NCI-H748 (cell line): Measurements from ENCODE around the gene IGSF21.
"Not testable (repeated sequence)": the region's sequence is repeated elsewhere in the genome, so short reads cannot be mapped to it uniquely, and the experiment has no call there.

ENCODE experiments used
- DNase-seq: peaks from one replicate; lab custom pipeline; 2025; ENCODE audit not compliant: unreplicated experiment; lab: John Stamatoyannopoulos, UW

IGSF21 gene

DNA sequence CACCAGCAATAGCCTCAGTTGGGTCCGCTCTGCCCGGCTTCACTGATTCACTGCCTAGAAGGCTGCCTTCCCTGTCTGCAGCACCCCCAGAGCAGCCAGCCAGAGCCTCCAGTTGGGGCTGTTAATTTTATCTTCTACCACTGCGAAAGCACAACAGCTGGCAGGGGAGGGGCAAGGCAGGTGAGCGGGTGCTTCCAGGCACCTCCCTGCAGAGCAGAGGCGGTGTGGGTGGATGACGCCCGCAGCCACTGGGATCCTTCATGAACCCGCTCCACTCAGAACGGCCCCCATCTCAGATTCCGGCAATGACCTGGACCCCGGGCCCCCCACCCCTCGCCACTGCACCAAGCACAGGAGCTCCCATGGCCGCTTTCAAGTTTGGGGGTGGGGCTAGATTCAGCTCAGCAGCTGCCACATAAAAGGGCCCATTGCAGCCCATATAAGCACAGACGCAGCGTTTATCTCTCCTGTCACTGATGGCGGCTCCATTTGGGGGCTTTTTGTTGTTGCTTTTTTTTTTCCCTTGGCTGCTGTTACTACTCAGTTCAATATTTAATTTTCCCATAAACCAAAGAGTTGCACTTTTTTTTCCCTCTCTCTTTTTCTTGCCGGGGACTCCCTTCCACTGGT is 245.2 kb downstream of the IGSF21 start:
- peak; percentile 39 for DNase-seq

DNA sequence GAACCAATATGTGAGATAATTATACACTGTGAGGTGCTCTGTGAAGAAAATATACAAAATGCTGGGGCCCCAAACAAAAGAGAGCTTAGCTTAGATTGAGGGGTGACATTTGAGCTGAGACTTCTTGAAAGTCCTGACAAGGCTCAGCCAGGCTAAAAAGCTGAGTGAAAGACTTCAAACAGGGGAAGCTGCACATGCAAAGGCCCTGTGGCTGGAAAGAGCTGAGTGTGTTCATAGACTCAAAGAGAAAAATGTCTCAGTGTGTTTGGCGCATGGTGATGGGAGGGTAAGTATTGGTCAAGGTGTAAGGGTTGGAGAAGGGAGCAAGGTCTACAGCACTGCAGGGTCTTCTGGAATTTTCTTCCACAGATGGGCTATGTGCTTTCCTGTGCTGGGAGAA is 245.9 kb downstream of the IGSF21 start:
- DNase-seq = no peak

DNA sequence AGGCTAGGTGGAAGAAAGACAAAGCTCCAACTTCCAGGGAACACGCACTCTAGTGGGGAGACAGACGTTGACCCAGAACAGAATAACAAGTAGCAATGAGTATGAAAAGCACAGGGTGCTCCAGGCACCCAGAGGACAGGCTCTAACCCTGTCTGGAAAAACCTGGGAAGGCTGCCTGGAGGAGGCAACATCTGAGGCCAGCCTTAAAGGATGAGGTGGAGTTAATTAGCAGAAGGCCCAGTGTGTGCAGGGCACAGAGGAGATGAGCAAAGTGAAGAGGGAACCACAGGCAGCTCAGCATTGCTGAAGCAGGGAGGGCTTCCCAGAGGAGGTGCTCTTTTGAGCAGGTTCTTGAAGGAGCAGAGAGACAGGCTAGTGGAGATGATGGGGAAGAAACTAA is 246.4 kb downstream of the IGSF21 start:
- DNase-seq = no peak

DNA sequence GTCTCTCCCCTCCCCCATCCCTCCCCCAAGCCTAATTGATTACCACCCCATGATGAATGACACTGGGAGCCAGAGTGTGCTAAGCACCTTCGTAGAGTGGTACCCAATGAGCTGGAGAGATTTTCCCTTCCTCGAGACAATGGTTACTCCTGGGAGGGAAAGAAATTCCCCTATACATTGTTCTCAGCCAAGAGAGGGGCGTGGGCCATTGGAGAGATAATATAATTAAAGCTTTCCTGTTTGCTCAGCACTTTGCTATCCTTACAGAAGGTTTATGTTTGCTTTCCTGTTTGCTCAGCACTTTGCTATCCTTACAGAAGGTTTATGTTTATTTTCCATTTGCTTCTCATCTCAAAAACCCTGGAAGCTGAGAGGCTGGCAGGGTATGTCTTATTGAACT is 247.0 kb downstream of the IGSF21 start:
- DNase-seq = peak; percentile 88

DNA sequence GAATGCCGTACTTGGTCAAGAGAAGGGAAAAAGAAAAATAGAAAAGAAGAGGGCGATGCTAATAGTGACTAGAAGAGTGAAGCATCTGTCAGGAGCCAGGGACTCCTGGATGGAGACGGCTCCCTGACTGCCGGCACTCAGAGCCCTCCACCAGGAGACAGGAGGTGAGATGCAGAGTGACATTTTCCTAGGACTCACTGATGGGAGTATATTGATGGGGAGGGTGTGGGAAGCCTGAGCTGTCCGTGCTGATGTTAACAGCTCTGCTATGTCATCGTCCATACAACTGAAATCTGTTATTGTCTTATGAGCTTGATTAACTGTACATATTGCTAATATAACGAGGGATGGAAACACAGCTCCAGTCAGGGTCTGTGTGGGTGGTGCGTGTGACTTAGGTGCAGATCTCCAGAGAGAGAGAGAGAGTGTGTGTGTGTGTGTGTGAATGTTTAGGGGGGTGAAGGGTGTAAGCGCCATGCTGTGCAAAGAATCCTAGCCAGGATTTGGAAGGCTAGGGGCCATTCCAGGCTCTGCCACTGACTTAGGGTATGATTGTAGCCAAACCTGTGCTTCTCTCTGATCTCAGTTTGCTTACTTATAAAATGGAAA is 250.1 kb downstream of the IGSF21 start:
- DNase-seq = no peak

DNA sequence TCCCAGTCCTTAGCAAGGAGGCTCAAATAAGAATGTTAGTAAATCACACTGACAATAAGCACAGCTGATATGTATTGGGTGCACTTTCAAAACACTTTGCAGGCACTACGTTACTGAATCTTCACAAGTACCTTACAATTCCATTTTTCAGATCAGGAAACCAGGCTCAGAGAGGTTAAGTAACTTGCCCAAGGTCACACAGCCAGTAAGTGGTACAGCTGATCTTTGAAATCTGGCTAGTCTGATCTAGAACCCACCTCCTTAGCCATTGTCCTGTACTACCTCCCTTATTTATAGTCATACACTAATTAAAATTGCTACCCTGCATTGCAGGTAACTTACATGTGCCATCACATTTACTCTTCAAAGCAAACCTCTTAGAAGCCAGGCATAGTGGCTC is 251.0 kb downstream of the IGSF21 start:
- no peak for DNase-seq

DNA sequence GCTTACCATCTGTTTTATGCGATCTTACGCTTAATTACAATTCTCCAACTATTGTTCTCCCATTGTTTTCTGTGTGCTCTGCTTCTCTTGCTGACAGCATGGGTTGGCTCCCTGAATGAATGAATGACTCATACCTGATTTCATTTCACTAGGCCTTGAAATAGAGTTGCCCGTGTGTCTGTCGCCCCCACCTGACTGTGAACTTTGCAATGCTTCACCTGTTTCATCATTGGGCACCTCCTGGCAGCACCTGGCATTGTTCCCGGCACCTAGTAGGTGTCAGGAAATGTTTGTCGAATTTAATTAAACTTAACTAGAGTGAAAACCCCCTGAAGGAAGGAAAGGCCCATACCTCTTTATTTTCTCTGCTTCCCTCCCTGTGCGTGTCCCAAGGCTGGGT is 252.7 kb downstream of the IGSF21 start:
- DNase-seq = no peak

DNA sequence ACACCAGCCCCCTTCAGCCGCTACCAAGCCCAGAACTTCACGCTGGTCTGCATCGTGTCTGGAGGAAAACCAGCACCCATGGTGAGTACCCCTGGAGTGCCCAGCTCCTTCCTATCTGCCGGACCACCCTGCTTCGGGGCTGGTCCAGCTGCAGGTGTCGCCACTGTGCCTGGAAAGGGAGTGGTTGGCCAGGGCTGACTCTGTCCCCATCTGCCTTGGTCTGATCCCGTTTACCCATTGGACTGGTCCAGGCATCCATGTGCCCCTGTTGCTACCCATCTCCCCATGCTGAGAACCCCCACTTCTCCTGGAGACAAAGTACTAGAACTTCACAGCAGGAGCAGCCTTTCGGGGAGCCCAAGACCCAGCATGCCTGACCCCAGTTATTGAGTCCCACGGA is 254.6 kb downstream of the IGSF21 start:
- DNase-seq = no peak

DNA sequence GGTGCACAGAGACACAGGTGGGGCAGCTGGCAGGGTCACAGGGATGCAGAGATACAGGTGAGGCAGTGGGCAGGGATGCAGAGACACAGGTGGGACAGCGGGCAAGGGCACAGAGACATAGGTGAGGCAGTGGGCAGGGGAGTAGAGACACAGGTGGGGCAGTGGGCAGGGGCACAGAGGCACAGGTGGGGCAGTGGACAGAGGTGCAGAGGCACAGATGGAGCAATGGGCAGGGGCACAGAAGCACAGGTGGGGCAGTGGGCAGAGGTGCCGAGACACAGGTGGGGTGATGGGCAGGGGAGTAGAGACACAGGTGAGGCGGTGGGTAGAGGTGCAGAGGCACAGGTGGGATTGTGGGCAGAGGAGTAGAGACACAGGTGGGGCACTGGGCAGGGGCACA is 255.8 kb downstream of the IGSF21 start:
- no peak for DNase-seq

DNA sequence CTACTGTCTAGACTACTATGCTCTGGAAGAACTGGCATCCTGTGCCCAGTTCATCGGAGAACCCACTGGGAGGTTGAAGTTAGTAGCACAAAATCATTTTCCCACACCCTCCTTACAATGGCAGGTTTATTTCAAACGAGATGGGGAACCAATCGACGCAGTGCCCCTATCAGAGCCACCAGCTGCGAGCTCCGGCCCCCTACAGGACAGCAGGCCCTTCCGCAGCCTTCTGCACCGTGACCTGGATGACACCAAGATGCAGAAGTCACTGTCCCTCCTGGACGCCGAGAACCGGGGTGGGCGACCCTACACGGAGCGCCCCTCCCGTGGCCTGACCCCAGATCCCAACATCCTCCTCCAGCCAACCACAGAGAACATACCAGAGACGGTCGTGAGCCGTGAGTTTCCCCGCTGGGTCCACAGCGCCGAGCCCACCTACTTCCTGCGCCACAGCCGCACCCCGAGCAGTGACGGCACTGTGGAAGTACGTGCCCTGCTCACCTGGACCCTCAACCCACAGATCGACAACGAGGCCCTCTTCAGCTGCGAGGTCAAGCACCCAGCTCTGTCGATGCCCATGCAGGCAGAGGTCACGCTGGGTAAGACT is 257.6 kb downstream of the IGSF21 start:
- no peak for DNase-seq

DNA sequence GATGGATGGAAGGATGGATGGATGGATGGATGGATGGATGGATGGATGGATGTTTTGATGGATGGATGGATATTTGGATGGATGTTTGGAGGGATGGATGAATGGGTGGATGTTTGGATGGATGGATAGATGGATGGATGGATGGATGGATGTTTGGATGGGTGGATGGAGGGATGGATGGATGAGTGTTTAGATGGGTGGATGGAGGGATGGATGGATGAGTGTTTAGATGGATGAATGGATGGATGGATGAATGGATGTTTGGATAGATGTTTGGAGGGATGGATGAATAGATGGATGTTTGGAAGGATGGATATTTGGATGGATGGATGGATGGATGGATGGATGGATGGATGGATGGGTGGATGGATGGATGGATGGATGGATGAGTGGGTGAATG is 264.9 kb downstream of the IGSF21 start:
- DNase-seq = not testable (repeated sequence)

DNA sequence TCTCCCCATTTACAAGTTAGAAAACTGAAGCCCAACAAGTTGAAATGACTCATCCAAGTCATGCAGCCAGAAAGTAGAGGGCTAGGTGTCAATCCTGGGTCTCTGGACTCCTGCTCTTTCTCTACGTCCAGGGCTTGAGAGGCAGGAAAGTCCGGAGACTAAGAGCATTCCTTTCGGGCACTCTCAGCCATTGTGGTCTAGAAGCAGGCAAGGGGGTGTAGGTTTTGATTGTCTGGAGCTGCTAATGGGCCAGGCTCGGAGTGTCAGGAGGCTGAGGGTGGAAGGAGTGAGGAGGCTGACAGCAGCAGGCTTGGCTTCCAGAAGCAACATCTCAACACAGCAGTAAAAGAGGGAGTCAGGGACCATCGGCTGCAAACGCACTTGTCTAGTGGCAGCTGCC is 265.6 kb downstream of the IGSF21 start:
- DNase-seq = no peak

DNA sequence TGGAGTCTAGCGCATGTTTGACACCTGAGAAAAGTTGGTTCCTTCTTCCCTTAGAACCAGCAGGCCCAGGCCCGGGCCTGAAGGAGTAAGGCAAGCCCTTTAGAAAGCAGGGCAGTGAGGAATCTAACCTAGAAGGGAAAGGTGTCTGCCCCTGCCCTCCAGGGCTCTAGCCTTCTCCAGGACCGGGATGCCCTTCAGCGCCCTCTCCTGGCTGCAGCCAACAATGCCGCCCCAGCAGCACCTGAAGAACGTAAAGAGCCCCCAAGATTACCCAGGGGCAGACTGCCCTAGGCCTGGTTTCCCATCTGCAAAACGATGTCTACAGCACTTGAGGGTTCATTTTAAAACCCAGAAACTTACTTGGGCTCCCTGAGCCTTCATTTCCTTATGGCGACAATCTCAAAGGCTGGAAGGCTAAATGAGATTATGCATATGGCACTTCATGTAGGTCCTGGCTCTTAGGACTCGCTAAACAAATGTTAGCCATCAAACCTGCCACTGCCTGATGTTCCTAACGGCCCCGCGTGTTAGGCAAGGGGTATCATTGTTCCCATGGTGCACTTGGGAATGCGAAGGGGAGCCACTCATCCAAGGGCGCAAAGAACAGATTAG is 266.4 kb downstream of the IGSF21 start:
- peak; percentile 25 for DNase-seq

DNA sequence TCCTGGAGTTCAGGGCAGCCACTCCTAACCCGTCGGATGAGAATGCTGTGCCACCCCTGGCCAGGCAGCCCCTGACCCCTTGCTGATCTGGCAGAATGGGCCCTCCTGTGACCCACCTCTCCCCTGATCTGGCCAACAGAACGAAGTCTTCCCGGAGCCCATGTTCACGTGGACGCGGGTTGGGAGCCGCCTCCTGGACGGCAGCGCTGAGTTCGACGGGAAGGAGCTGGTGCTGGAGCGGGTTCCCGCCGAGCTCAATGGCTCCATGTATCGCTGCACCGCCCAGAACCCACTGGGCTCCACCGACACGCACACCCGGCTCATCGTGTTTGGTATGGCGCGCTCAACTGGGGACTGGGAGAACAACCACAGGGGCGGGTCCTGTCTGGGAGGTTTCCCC is 269.1 kb downstream of the IGSF21 start:
- DNase-seq = no peak

DNA sequence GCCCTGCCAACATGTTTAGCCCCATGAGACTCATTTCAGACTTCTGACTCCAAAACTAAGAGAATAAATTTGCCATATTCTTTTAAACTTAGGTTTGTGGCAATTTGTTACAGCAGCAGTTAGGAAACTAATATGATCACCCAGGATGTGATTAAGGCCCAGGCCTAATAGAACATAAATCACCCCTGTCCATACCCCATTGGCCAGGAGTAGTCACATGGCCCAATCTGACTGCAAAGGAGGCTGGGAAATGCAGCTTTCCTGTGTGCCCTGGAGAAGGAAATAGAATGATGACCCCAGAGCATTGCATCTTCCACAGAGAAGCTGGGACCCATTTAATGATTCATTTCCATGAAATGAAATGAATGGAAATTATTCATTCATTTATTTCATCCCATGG is 272.7 kb downstream of the IGSF21 start:
- DNase-seq = no peak

DNA sequence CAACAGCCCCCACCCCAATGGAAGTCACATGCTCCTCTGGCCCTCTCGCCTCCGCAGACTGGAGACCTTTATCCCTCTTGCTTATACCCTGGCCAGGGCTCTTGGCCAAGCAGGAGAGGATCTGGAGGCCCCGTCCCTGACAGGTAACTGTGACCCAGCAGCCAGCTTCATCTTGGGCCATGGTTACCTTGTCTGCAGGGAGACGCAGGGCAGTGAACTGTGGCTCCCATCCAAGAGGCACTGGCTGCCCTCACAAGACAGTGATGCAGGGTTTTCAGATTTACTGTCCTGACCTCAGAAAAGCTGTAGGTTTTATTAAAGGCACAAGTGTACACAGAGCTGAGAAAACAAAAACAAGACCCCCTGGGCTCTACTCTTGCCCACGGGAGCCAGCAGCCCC is 276.5 kb downstream of the IGSF21 start:
- no peak for DNase-seq

DNA sequence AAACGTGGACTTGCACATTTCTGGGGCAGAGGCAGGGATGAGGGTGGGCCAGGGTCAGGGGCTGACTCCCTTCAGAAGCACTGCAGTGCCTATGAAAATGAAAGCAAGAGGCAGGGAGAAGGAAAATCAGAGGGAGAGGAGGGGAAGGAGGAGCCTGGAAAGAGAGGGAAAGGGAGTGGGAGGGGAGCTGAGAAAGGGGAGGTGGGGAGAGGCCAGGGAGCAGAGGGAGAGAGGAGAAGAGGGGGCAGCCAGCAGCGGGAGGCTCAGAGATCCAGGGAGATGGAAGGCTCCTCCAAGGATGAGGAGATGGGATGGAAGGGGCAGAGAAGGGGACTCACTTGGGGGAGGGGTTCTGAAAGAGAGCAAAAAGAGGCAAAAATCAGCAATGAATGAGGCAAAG is 276.9 kb downstream of the IGSF21 start:
- DNase-seq = no peak

DNA sequence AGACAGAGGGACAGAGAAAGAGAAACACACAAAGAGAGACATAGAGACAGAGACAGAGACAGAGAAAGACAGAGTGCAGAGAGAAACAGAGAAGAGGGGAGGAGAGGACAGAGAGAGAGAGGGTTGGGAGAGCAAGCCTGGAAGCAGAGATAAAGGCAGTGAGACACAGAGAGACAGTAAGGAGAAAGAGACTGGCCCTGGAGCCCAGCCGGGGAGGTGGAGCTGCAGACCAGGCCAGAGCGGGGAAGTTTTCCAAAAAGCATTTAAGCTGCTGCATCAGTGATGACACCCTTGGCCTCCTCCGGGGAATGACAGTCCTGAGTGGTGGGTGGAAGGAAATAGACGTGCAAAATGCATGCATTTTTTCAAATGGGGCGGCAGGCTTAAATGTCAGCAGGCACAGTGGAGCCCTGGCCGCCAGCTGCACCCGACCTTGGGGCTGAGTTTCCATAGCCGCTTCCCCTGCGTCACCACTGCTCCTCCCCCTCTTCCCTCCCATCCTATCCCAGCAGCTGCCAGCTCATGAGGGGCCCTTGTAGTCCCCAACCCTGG is 277.7 kb downstream of the IGSF21 start:
- no peak for DNase-seq

DNA sequence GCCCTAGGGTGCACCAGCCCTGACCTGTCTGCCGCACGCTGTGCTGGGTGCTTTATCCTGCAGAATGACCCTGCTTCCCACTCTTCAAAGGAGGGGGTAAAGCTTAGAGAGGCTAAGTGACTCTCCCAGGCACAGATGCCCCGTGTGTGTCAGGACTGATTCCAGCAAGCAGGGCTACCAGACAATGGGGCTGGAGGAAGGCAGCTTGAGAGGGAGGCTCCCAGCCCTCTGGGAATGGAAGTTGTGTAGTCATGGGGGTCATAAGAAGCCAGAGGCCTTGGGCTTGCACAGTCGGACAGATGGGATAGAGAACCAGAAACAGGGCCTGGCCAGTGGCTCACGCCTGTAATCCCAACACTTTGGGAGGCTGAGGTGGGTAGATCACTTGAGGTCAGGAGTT is 279.0 kb downstream of the IGSF21 start:
- DNase-seq = no peak

DNA sequence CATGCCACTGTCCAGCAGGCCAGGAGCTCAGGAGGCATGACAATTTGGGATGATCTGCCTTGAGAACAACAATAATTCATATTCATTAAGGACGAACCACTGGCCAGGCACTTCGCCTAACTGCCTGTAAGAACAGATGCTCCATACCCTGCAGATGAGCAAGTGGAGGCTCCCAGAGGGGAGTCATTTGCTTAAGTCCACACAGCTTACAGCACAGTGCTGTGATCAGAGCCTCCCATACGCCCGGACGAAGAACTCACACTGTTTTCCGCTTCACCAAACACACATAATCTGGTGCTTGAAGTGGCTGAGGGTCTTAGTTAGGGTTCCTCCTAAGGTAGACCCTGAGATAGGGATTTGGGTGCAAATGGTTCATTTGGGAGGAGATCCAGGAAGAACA is 279.7 kb downstream of the IGSF21 start:
- DNase-seq = no peak

DNA sequence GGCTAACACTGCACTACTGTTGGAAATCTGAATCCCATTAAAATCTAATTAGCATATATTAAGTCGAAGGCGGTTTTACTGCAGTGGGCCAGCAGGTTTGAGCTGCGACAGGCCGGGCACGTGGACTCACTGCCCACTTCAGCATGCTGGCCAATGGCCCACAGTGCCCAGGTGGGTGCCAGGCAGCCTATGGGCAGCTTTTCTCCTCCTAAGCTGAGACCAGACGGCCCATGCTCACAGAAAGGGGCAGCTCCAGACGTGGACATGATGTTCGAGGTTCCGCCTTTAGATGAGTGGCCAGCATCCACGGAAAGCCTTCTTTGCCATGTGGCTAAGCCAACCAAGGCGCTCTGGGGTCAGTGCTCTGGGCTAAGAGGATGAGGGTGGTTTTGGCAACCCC is 283.4 kb downstream of the IGSF21 start:
- DNase-seq = no peak

DNA sequence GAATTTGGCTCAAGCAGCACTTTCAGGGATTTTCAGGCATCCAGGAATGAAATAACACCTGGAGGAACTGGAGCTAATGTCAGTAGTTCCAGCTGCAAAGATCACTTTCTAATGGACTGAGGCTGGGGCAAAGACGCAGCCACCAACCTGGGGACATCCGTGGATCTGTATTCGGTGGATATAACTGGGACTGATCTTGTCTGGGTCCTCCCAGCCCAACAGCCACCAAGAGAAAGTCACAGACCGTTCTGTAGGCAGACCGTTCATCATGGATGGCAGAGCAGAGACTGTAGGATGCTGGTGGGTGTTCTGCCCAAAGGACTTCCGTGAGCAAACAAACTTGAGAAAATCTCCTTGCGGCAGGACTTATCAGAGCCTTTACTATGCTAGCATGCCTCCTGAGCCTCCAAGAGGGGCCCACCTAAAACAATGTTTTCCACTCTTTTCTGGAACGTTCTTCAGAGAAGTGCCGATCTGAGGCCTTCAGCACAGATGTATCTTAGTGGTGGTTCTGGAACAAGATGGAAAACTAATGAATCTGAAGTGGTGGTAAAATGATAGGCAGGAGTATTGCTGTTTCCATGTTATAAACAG is 287.1 kb downstream of the IGSF21 start:
- DNase-seq = no peak
